Mesenchymal stem cell (in vitro differentiated cells and primary cell): ENCODE data around the gene ATG7.

Experiments used
- DNase-seq: peaks from one replicate; pipeline ENCODE4 v3.0.0-alpha.2; 2013
- H2AFZ ChIP-seq: one replicate; pipeline ENCODE4 v1.6.1; 2013; ENCODE audit warnings: low read depth, mild to moderate bottlenecking, control low read depth, inconsistent platforms, low read length, moderate library complexity
- H2AK5ac ChIP-seq: 2 replicates; pipeline ENCODE4 v1.6.1; 2013; ENCODE audit warnings: low read length, moderate library complexity, mild to moderate bottlenecking, inconsistent platforms; ENCODE audit not compliant: severe bottlenecking
- H2BK120ac ChIP-seq: one replicate; pipeline ENCODE4 v1.6.1; 2013; ENCODE audit warnings: low read depth, mild to moderate bottlenecking, inconsistent platforms, low read length, moderate library complexity
- H2BK12ac ChIP-seq, 2 experiments: one replicate each; pipeline ENCODE4 v1.6.1; 2013; ENCODE audit warnings: inconsistent platforms in 2 of 2, low read length in 2 of 2, mild to moderate bottlenecking in 2 of 2, moderate library complexity in 2 of 2, control low read depth in 1 of 2
- H2BK15ac ChIP-seq: one replicate; pipeline ENCODE4 v1.6.1; 2013; ENCODE audit warnings: mild to moderate bottlenecking, low read depth, inconsistent platforms; ENCODE audit not compliant: poor library complexity, severe bottlenecking
- H2BK5ac ChIP-seq: 2 replicates; pipeline ENCODE4 v1.6.1; 2013; ENCODE audit warnings: low read depth, mild to moderate bottlenecking, low read length, control low read depth, inconsistent platforms; ENCODE audit not compliant: poor library complexity, severe bottlenecking
- H3K14ac ChIP-seq, 2 experiments: one replicate each; pipeline ENCODE4 v1.6.1; 2013; ENCODE audit warnings: inconsistent platforms in 2 of 2, low read length in 2 of 2, control low read depth in 1 of 2, mild to moderate bottlenecking in 1 of 2, moderate library complexity in 1 of 2
- H3K18ac ChIP-seq, 2 experiments: one replicate each; pipeline ENCODE4 v1.6.1; 2013; ENCODE audit warnings: inconsistent platforms in 2 of 2, low read length in 2 of 2, control low read depth in 1 of 2, low read depth in 1 of 2, mild to moderate bottlenecking in 1 of 2
- H3K23ac ChIP-seq, 2 experiments: one replicate each; pipeline ENCODE4 v1.6.1; 2013; ENCODE audit warnings: inconsistent platforms in 2 of 2, low read length in 2 of 2, mild to moderate bottlenecking in 2 of 2, moderate library complexity in 2 of 2, control low read depth in 1 of 2
- H3K27ac ChIP-seq: 2 replicates; pipeline ENCODE4 v1.5.1; 2013; ENCODE audit warnings: mild to moderate bottlenecking, moderate library complexity, low read length, control low read depth, inconsistent platforms; ENCODE audit not compliant: poor library complexity, severe bottlenecking
- H3K27me3 ChIP-seq, 2 experiments: 2 replicates each; pipeline versions ENCODE4 v1.6.1 to v1.7.0; 2013; ENCODE audit warnings: low read length in 2 of 2, mild to moderate bottlenecking in 2 of 2, moderate library complexity in 2 of 2, control low read depth in 1 of 2, inconsistent platforms in 1 of 2; ENCODE audit not compliant: control insufficient read depth in 1 of 2, insufficient read depth in 1 of 2
- H3K36me3 ChIP-seq, 2 experiments: 2 replicates each; pipeline versions ENCODE4 v1.6.1 to v1.7.0; 2013; ENCODE audit warnings: low read length in 2 of 2, control low read depth in 1 of 2, inconsistent platforms in 1 of 2, low read depth in 1 of 2, mild to moderate bottlenecking in 1 of 2; ENCODE audit not compliant: insufficient read depth in 2 of 2, control insufficient read depth in 1 of 2
- H3K4ac ChIP-seq, 2 experiments: one replicate each; pipeline ENCODE4 v1.6.1; 2013; ENCODE audit warnings: inconsistent platforms in 2 of 2, low read length in 2 of 2, mild to moderate bottlenecking in 2 of 2, moderate library complexity in 2 of 2, control low read depth in 1 of 2, low read depth in 1 of 2
- H3K4me1 ChIP-seq: 2 replicates; pipeline ENCODE4 v1.6.1; 2013; ENCODE audit warnings: low read depth, low read length, control low read depth; ENCODE audit not compliant: control insufficient read depth, insufficient read depth
- H3K4me2 ChIP-seq: 2 replicates; pipeline ENCODE4 v1.6.1; 2013; ENCODE audit warnings: low read length, mild to moderate bottlenecking, inconsistent platforms; ENCODE audit not compliant: poor library complexity, severe bottlenecking
- H3K4me3 ChIP-seq, 2 experiments: 2 replicates each; pipeline versions ENCODE4 v1.5.1 to v1.7.0; 2013; ENCODE audit warnings: low read length in 2 of 2, mild to moderate bottlenecking in 2 of 2, control low read depth in 1 of 2, low read depth in 1 of 2; ENCODE audit not compliant: insufficient read depth in 1 of 2
- H3K79me1 ChIP-seq: replicated peaks from 2 replicates; pipeline ENCODE4 v1.6.1; 2013; ENCODE audit warnings: mild to moderate bottlenecking, control low read depth, low read length, inconsistent platforms; ENCODE audit not compliant: poor library complexity, severe bottlenecking
- H3K9ac ChIP-seq: 2 replicates; pipeline ENCODE4 v1.7.0; 2013; ENCODE audit warnings: mild to moderate bottlenecking, low read length, moderate library complexity
- H3K9me3 ChIP-seq: 2 replicates; pipeline ENCODE4 v1.7.0; 2013; ENCODE audit warnings: mild to moderate bottlenecking, low read length; ENCODE audit not compliant: control insufficient read depth
- H4K8ac ChIP-seq: one replicate; pipeline ENCODE4 v1.6.1; 2013; ENCODE audit warnings: inconsistent platforms, mild to moderate bottlenecking, low read length, moderate library complexity
- H4K91ac ChIP-seq: one replicate; pipeline ENCODE4 v1.6.1; 2013; ENCODE audit warnings: mild to moderate bottlenecking, low read length, inconsistent platforms
- WGBS: methylation state at CpG from one replicate; pipeline ENCODE4 v1.1.7; 2013; ENCODE audit warnings: mixed read lengths; 5-methylcytosine and 5-hydroxymethylcytosine counted together

ATG7 gene

DNA sequence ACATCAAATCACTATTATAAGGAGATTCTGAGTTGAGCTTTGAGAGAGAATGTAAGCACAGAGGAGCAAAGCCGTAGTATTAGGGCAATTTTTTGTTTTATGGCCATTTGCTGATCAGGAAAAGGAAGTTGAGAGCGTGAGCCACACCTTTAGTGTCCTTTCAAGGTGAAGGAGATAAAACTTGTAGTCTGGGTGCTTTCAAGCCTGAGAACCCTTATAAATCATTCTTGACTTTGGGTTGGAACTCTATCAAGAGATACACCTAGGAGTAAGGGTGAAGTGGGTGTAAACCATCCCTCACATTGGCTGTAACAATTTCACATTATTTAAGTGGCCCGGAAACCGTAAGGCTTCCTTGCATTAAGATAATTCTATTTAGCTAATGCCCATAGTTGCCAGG, 122.2 kb downstream of the ATG7 start:
- no peak overlapping the region for H3K9ac ChIP-seq
- no peak overlapping the region for H3K4me2 ChIP-seq
- H2BK15ac ChIP-seq, result no peak overlapping the region
- H2BK5ac ChIP-seq, result no peak overlapping the region
- H2AFZ ChIP-seq, result no peak overlapping the region
- H3K36me3 ChIP-seq, result no peaks in the 10 kb centered on the region
- H3K18ac ChIP-seq, result no peak overlapping the region
- no peaks in the 10 kb centered on the region for H3K27me3 ChIP-seq
- no peak overlapping the region for H3K4me3 ChIP-seq
- H3K4me1 ChIP-seq, result peaks cover 5% of the 10 kb centered on the region
- WGBS, result 100% methylated on average over 2 of the region's 4 CpGs
- peaks cover 7% of the 10 kb centered on the region for H3K79me1 ChIP-seq
- DNase-seq, result no peak
- no peak overlapping the region for H3K27ac ChIP-seq
- H2BK12ac ChIP-seq, result no peak overlapping the region
- no peak overlapping the region for H3K23ac ChIP-seq
- H4K91ac ChIP-seq, result no peak overlapping the region
- H2AK5ac ChIP-seq, result no peak overlapping the region
- no peaks in the 10 kb centered on the region for H3K9me3 ChIP-seq
- no peak overlapping the region for H3K14ac ChIP-seq
- no peak overlapping the region for H4K8ac ChIP-seq
- H3K4ac ChIP-seq, result no peak overlapping the region
- no peak overlapping the region for H2BK120ac ChIP-seq

- Histone ChIP-seq H2AFZ (no peak overlapping the region), H3K4ac (no peak overlapping the region), H3K27ac (no peak overlapping the region), H3K79me1 (peaks cover 10% of the 10 kb centered on the region), H4K91ac (no peak overlapping the region), H3K9me3 (no peaks in the 10 kb centered on the region), H2BK5ac (no peak overlapping the region), H3K36me3 (peaks cover 0 to 5% of the 10 kb centered on the region in 2 experiments), H3K27me3 (no peaks in the 10 kb centered on the region), H2BK120ac (no peak overlapping the region), H3K4me3 (no peak overlapping the region), H3K9ac (no peak overlapping the region), H2AK5ac (no peak overlapping the region), H3K14ac (no peak overlapping the region), H2BK12ac (no peak overlapping the region), H3K18ac (no peak overlapping the region), H3K23ac (no peak overlapping the region), H3K4me1 (no peaks in the 10 kb centered on the region), H4K8ac (no peak overlapping the region), H3K4me2 (no peak overlapping the region), H2BK15ac (no peak overlapping the region)
- 100% methylated on average over 3 of the region's 4 CpGs for WGBS
- DNase-seq, result no peak
Measured at GRCh38 chr3:11400213-11400612, 128.0 kb downstream of the ATG7 start.

- H2BK120ac ChIP-seq, result no peak overlapping the region
- no peaks in the 10 kb centered on the region for H3K27me3 ChIP-seq
- no peak overlapping the region for H2AFZ ChIP-seq
- no peak overlapping the region for H3K27ac ChIP-seq
- H2BK15ac ChIP-seq, result no peak overlapping the region
- H3K79me1 ChIP-seq, result peaks cover 11% of the 10 kb centered on the region
- no peak overlapping the region for H3K9ac ChIP-seq
- H3K14ac ChIP-seq, result no peak overlapping the region
- no peak overlapping the region for H3K4ac ChIP-seq
- peaks cover 9 to 15% of the 10 kb centered on the region in 2 experiments for H3K36me3 ChIP-seq
- no peak overlapping the region for H2BK5ac ChIP-seq
- H3K18ac ChIP-seq, result no peak overlapping the region
- no peaks in the 10 kb centered on the region for H3K4me1 ChIP-seq
- no peak overlapping the region for H3K23ac ChIP-seq
- no peak overlapping the region for H2BK12ac ChIP-seq
- no peak for DNase-seq
- no peak overlapping the region for H3K4me3 ChIP-seq
- no peaks in the 10 kb centered on the region for H3K9me3 ChIP-seq
- no peak overlapping the region for H4K91ac ChIP-seq
- no peak overlapping the region for H3K4me2 ChIP-seq
- H4K8ac ChIP-seq, result no peak overlapping the region
- H2AK5ac ChIP-seq, result no peak overlapping the region
- WGBS, result no CpG with 5 or more reads among the region's 1 CpG
Measured at GRCh38 chr3:11401434-11401833, 129.2 kb downstream of the ATG7 start.

- H3K36me3 ChIP-seq, result peaks cover 17 to 36% of the 10 kb centered on the region in 2 experiments
- no peak overlapping the region for H4K8ac ChIP-seq
- no peak overlapping the region for H3K18ac ChIP-seq
- WGBS, result 100% methylated on average over 1 of the region's 2 CpGs
- no peak overlapping the region for H3K9ac ChIP-seq
- H4K91ac ChIP-seq, result no peak overlapping the region
- peaks cover 18% of the 10 kb centered on the region for H3K9me3 ChIP-seq
- H2BK12ac ChIP-seq, result no peak overlapping the region
- no peak overlapping the region for H3K27ac ChIP-seq
- no peak overlapping the region for H2BK120ac ChIP-seq
- H3K14ac ChIP-seq, result no peak overlapping the region
- H3K4ac ChIP-seq, result no peak overlapping the region
- no peak overlapping the region for H2AFZ ChIP-seq
- peaks cover 18% of the 10 kb centered on the region for H3K79me1 ChIP-seq
- H3K27me3 ChIP-seq, result no peaks in the 10 kb centered on the region
- no peak overlapping the region for H3K4me2 ChIP-seq
- no peak for DNase-seq
- H3K4me3 ChIP-seq, result no peak overlapping the region
- no peak overlapping the region for H2AK5ac ChIP-seq
- H2BK15ac ChIP-seq, result no peak overlapping the region
- no peak overlapping the region for H3K23ac ChIP-seq
- no peak overlapping the region for H2BK5ac ChIP-seq
- no peaks in the 10 kb centered on the region for H3K4me1 ChIP-seq
Measured at GRCh38 chr3:11405323-11405722, 133.1 kb downstream of the ATG7 start.
